ENCODE measurements around the gene RAPH1. TPM values are rescaled to one million over a fixed set of nuclear protein-coding genes. Genes with fewer than 3 reads are reported as not detected.
"Not testable (repeated sequence)": the region's sequence is repeated elsewhere in the genome, so short reads cannot be mapped to it uniquely, and the experiment has no call there.

Gene RAPH1
- total and polyA plus RNA-seq, 4 donors = 7.2 to 62.7 (median 35.1) TPM

DNA sequence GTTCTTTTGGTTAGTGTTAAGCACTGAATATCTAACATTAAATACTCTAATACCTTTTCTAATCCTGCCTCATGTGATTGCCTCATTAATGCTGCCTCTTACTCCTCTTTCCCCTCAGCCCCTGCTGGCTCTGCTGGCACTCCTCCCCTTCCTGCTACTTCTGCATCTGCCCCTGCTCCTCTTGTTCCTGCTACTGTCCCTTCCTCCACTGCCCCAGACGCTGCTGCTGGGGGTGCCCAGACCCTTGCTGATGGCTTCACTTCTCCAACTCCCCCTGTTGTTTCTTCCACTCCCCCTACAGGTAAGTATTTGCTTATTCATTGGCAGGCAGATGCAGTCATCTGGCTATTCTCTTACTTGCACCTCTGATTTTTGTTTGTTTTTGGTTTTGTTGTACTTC is 138.4 kb downstream of the RAPH1 start:
- Histone ChIP-seq H3K9me3 (ENCODE audit: control insufficient read depth in 4 of 4, insufficient read depth in 3 of 4, low read length in 3 of 4) (peaks cover 0 to 1% (median 0%) of the 10 kb centered on the region in 4 donors), H3K27ac (ENCODE audit: low read depth in 1 of 2, low read length in 1 of 2) (no peak overlapping the region), H3K9ac (ENCODE audit: insufficient read depth in 1 of 2, low read length in 2 of 2) (no peak overlapping the region), H3K4me3 (no peak overlapping the region), H3K27me3 (ENCODE audit: control insufficient read depth in 3 of 3, insufficient read depth in 3 of 3, low read length in 2 of 3) (no peaks in the 10 kb centered on the region), H3K36me3 (ENCODE audit: control insufficient read depth in 4 of 4, insufficient read depth in 4 of 4, low read length in 4 of 4) (peaks cover 3 to 15% (median 5%) of the 10 kb centered on the region in 4 donors), H3K4me1 (ENCODE audit: control insufficient read depth in 5 of 5, insufficient read depth in 5 of 5, low read length in 5 of 5) (peaks cover 0 to 2% (median 0%) of the 10 kb centered on the region in 5 donors)
- no peak for DNase-seq
- TF ChIP-seq, protein P1, sequence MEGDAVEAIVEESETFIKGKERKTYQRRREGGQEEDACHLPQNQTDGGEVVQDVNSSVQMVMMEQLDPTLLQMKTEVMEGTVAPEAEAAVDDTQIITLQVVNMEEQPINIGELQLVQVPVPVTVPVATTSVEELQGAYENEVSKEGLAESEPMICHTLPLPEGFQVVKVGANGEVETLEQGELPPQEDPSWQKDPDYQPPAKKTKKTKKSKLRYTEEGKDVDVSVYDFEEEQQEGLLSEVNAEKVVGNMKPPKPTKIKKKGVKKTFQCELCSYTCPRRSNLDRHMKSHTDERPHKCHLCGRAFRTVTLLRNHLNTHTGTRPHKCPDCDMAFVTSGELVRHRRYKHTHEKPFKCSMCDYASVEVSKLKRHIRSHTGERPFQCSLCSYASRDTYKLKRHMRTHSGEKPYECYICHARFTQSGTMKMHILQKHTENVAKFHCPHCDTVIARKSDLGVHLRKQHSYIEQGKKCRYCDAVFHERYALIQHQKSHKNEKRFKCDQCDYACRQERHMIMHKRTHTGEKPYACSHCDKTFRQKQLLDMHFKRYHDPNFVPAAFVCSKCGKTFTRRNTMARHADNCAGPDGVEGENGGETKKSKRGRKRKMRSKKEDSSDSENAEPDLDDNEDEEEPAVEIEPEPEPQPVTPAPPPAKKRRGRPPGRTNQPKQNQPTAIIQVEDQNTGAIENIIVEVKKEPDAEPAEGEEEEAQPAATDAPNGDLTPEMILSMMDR (IDR thresholded peaks at IDR 0.05; ENCODE audit: control extremely low read depth, extremely low read depth) = no peak
- ATAC-seq (ENCODE audit: insufficient read depth, low FRiP score) = no peak
- WGBS, 2 donors = 39 to 41% methylated on average over 1 of the region's 1 CpG

DNA sequence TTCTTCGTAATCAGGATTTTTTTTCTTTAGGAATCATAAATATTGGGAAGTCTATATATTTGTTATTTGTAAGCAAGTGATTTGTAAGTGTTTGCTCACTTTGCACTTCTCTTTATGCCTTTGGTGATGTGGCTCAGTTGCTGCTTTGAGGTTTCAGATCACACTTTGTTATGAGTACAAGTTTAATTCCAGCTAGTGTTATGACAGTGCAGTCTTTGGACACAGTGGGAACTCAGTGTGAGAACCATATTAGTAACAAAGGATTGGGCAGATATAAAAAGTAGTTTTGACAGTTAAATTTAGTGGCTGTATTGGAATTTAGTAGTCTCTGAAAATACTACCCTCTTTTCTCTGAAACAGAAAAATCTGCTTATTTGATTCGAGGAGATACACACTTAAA is 139.2 kb downstream of the RAPH1 start:
- H3K9ac ChIP-seq (ENCODE audit: insufficient read depth in 1 of 2, low read length in 2 of 2) = no peak overlapping the region
- DNase-seq (no peak), ATAC-seq (ENCODE audit: insufficient read depth, low FRiP score) (no peak)
- WGBS, 2 donors = 97 to 100% methylated on average over 2 of the region's 2 CpGs
- peaks cover 0 to 1% (median 0%) of the 10 kb centered on the region in 4 donors for H3K9me3 ChIP-seq (ENCODE audit: control insufficient read depth in 4 of 4, insufficient read depth in 3 of 4, low read length in 3 of 4)
- H3K4me3 ChIP-seq = no peak overlapping the region
- peaks cover 3 to 15% (median 5%) of the 10 kb centered on the region in 4 donors for H3K36me3 ChIP-seq (ENCODE audit: control insufficient read depth in 4 of 4, insufficient read depth in 4 of 4, low read length in 4 of 4)
- peaks cover 0 to 2% (median 0%) of the 10 kb centered on the region in 5 donors for H3K4me1 ChIP-seq (ENCODE audit: control insufficient read depth in 5 of 5, insufficient read depth in 5 of 5, low read length in 5 of 5)
- TF ChIP-seq, protein P1 (IDR thresholded peaks at IDR 0.05; ENCODE audit: control extremely low read depth, extremely low read depth) = no peak
- no peak overlapping the region for H3K27ac ChIP-seq (ENCODE audit: low read depth in 1 of 2, low read length in 1 of 2)
- H3K27me3 ChIP-seq (ENCODE audit: control insufficient read depth in 3 of 3, insufficient read depth in 3 of 3, low read length in 2 of 3) = no peaks in the 10 kb centered on the region

DNA sequence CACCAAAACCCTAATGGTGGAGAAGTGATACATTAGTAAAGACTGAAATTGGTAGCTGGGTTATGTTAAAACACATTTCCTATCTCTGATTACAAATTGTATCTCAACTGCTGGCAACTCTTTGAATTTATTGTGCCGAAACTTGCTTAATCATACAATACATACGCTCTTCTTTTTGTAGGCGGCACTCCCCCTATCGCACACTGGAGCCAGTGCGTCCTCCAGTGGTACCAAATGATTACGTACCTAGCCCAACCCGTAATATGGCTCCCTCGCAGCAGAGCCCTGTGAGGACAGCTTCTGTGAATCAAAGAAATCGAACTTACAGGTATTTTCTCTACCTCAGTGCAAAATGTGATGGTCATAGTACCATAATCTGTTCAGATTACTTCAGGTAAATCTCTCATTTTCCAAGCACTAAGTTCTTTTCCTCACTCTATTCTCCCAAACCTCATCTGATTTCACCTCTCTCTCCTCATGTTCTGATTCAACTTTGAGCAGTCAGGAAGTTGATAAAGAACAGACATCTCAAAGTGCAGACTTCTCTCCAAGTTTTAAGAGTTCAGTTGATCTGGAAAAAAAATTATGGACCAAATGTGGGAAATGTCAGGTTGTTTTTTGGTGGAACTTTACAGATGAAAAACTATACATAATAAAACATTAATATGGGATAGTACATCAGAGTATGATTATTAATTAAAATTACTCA is 140.4 kb downstream of the RAPH1 start:
- peaks cover 0 to 2% (median 0%) of the 10 kb centered on the region in 5 donors for H3K4me1 ChIP-seq (ENCODE audit: control insufficient read depth in 5 of 5, insufficient read depth in 5 of 5, low read length in 5 of 5)
- peaks cover 3 to 15% (median 5%) of the 10 kb centered on the region in 4 donors for H3K36me3 ChIP-seq (ENCODE audit: control insufficient read depth in 4 of 4, insufficient read depth in 4 of 4, low read length in 4 of 4)
- DNase-seq = no peak
- no peak overlapping the region for H3K9ac ChIP-seq (ENCODE audit: insufficient read depth in 1 of 2, low read length in 2 of 2)
- ATAC-seq (ENCODE audit: insufficient read depth, low FRiP score) = no peak
- TF ChIP-seq, protein P1 (IDR thresholded peaks at IDR 0.05; ENCODE audit: control extremely low read depth, extremely low read depth) = no peak
- H3K4me3 ChIP-seq = no peak overlapping the region
- no peak overlapping the region for H3K27ac ChIP-seq (ENCODE audit: low read depth in 1 of 2, low read length in 1 of 2)
- H3K9me3 ChIP-seq (ENCODE audit: control insufficient read depth in 4 of 4, insufficient read depth in 3 of 4, low read length in 3 of 4) = peaks cover 0 to 1% (median 0%) of the 10 kb centered on the region in 4 donors
- no peaks in the 10 kb centered on the region for H3K27me3 ChIP-seq (ENCODE audit: control insufficient read depth in 3 of 3, insufficient read depth in 3 of 3, low read length in 2 of 3)
- 95 to 97% methylated on average over 9 of the region's 9 CpGs for WGBS, 2 donors

DNA sequence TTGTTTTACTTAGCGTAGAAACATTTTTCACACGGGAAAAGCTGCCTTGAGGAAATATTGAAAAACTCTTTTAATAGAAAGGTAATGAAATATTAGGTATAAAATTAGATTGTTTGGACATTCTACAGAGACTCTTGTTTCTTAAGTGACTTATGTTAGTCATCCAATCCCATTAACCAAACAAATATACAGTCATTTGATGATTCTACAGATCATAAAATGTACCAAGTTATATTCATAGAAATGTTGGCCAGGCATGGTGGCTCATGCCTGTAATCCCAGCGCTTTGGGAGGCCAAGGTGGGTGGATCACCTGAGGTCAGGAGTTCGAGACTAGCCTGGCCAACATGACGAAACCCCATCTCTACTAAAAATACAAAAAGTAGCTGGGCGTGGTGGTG is 146.9 kb downstream of the RAPH1 start:
- not testable (repeated sequence) for H3K4me1 ChIP-seq (ENCODE audit: control insufficient read depth in 5 of 5, insufficient read depth in 5 of 5, low read length in 5 of 5); DNase-seq

More for the DNA sequence above, 146.9 kb downstream of the RAPH1 start:
- not testable (repeated sequence) for H3K36me3 ChIP-seq (ENCODE audit: control insufficient read depth in 4 of 4, insufficient read depth in 4 of 4, low read length in 4 of 4); H3K27me3 ChIP-seq (ENCODE audit: control insufficient read depth in 3 of 3, insufficient read depth in 3 of 3, low read length in 2 of 3); H3K9ac ChIP-seq (ENCODE audit: insufficient read depth in 1 of 2, low read length in 2 of 2); H3K27ac ChIP-seq (ENCODE audit: low read depth in 1 of 2, low read length in 1 of 2); H3K9me3 ChIP-seq (ENCODE audit: control insufficient read depth in 4 of 4, insufficient read depth in 3 of 4, low read length in 3 of 4); H3K4me3 ChIP-seq; ATAC-seq (ENCODE audit: insufficient read depth, low FRiP score)
- 85 to 96% methylated on average over 6 of the region's 6 CpGs for WGBS, 2 donors
